ENCODE data around the gene ZSCAN5B.
"Not testable (repeated sequence)": the region's sequence is repeated elsewhere in the genome, so short reads cannot be mapped to it uniquely, and the experiment has no call there.

The ZSCAN5B gene

GRCh38 chr19:56191711-56192110 lies 5.9 kb downstream of the ZSCAN5B start:
- no peak for TF ChIP-seq FOXM1 (IDR thresholded peaks at IDR 0.05; ENCODE audit: borderline replicate concordance)
- no peak for TF ChIP-seq NFRKB (IDR thresholded peaks at IDR 0.05)
- no peak for TF ChIP-seq CTBP1 (IDR thresholded peaks at IDR 0.05; ENCODE audit: borderline replicate concordance)
- TF ChIP-seq HDGF (IDR thresholded peaks at IDR 0.05; ENCODE audit: borderline replicate concordance) = no peak
- no peak for TF ChIP-seq ZNF384 (IDR thresholded peaks at IDR 0.05)
- no peak for TF ChIP-seq TARDBP (IDR thresholded peaks at IDR 0.05)
- no peak for DNase-seq (ENCODE audit: extremely low spot score)
- CTCF ChIA-PET = no interaction called here
- POLR2A ChIA-PET = no interaction called here

GRCh38 chr19:56191115-56191514 lies 6.5 kb downstream of the ZSCAN5B start:
- CTCF ChIA-PET = no interaction called here
- DNase-seq (ENCODE audit: extremely low spot score) = no peak

GRCh38 chr19:56189785-56190184 lies 7.8 kb downstream of the ZSCAN5B start:
- TF ChIP-seq TARDBP (IDR thresholded peaks at IDR 0.05) (no peak), CTBP1 (IDR thresholded peaks at IDR 0.05; ENCODE audit: borderline replicate concordance) (no peak), FOXA1 (IDR thresholded peaks at IDR 0.05) (no peak), ARNT (IDR thresholded peaks at IDR 0.05) (no peak), LEF1 (IDR thresholded peaks at IDR 0.05; ENCODE audit: borderline replicate concordance) (no peak), ELF4 (IDR thresholded peaks at IDR 0.05) (no peak), NFRKB (IDR thresholded peaks at IDR 0.05) (no peak), SUZ12 (IDR thresholded peaks at IDR 0.05) (no peak), FOXK2 (IDR thresholded peaks at IDR 0.05) (no peak), FOXM1 (IDR thresholded peaks at IDR 0.05; ENCODE audit: borderline replicate concordance) (no peak), BHLHE40 (IDR thresholded peaks at IDR 0.05; ENCODE audit: borderline replicate concordance) (no peak), L3MBTL2 (conservative IDR thresholded peaks at IDR 0.05) (no peak), PKNOX1 (IDR thresholded peaks at IDR 0.05) (no peak), SP1 (IDR thresholded peaks at IDR 0.05) (no peak), ZNF384 (IDR thresholded peaks at IDR 0.05) (no peak), HDGF (IDR thresholded peaks at IDR 0.05; ENCODE audit: borderline replicate concordance) (no peak)
- POLR2A ChIA-PET = no interaction called here
- DNase-seq (ENCODE audit: extremely low spot score) = no peak
- CTCF ChIA-PET = no interaction called here

More at GRCh38 chr19:56191115-56191514, 6.5 kb downstream of the ZSCAN5B start:
- TF ChIP-seq NFRKB (IDR thresholded peaks at IDR 0.05) = no peak
- TF ChIP-seq ELF4 (IDR thresholded peaks at IDR 0.05) = no peak
- TF ChIP-seq LEF1 (IDR thresholded peaks at IDR 0.05; ENCODE audit: borderline replicate concordance) = no peak
- TF ChIP-seq ARNT (IDR thresholded peaks at IDR 0.05) = no peak
- TF ChIP-seq FOXM1 (IDR thresholded peaks at IDR 0.05; ENCODE audit: borderline replicate concordance) = no peak
- TF ChIP-seq L3MBTL2 (conservative IDR thresholded peaks at IDR 0.05) = no peak
- TF ChIP-seq HDGF (IDR thresholded peaks at IDR 0.05; ENCODE audit: borderline replicate concordance) = no peak
- TF ChIP-seq CTBP1 (IDR thresholded peaks at IDR 0.05; ENCODE audit: borderline replicate concordance) = no peak
- no peak for TF ChIP-seq PKNOX1 (IDR thresholded peaks at IDR 0.05)
- TF ChIP-seq FOXA1 (IDR thresholded peaks at IDR 0.05) = no peak
- no peak for TF ChIP-seq SP1 (IDR thresholded peaks at IDR 0.05)
- no peak for TF ChIP-seq ZNF384 (IDR thresholded peaks at IDR 0.05)
- TF ChIP-seq BHLHE40 (IDR thresholded peaks at IDR 0.05; ENCODE audit: borderline replicate concordance) = no peak
- no peak for TF ChIP-seq SUZ12 (IDR thresholded peaks at IDR 0.05)
- no peak for TF ChIP-seq TARDBP (IDR thresholded peaks at IDR 0.05)
- no peak for TF ChIP-seq FOXK2 (IDR thresholded peaks at IDR 0.05)
- POLR2A ChIA-PET = no interaction called here

- TF ChIP-seq ARNT (IDR thresholded peaks at IDR 0.05) (no peak), HDGF (IDR thresholded peaks at IDR 0.05; ENCODE audit: borderline replicate concordance) (no peak), TARDBP (IDR thresholded peaks at IDR 0.05) (no peak), FOXK2 (IDR thresholded peaks at IDR 0.05) (no peak), SP1 (IDR thresholded peaks at IDR 0.05) (no peak), BHLHE40 (IDR thresholded peaks at IDR 0.05; ENCODE audit: borderline replicate concordance) (no peak), ZNF384 (IDR thresholded peaks at IDR 0.05) (no peak), CTBP1 (IDR thresholded peaks at IDR 0.05; ENCODE audit: borderline replicate concordance) (no peak), LEF1 (IDR thresholded peaks at IDR 0.05; ENCODE audit: borderline replicate concordance) (no peak)
- ChIA-PET CTCF (interaction anchor here (0.8 kb wide), 1 partner anchor 544 kb away, joined by 3 read pairs; no protein-coding TSS in a partner anchor), POLR2A (no interaction called here)
- no peak for DNase-seq (ENCODE audit: extremely low spot score)
These were observed 19.9 kb downstream of the ZSCAN5B start for GRCh38 chr19:56177564-56178243.

GRCh38 chr19:56176881-56177280 lies 20.7 kb downstream of the ZSCAN5B start:
- ChIA-PET CTCF (interaction anchor here (1.3 kb wide), 1 partner anchor 100 kb away, joined by 5 read pairs; no protein-coding TSS in a partner anchor), POLR2A (no interaction called here)
- TF ChIP-seq SP1 (IDR thresholded peaks at IDR 0.05) = no peak
- no peak for TF ChIP-seq L3MBTL2 (conservative IDR thresholded peaks at IDR 0.05)
- no peak for TF ChIP-seq TARDBP (IDR thresholded peaks at IDR 0.05)
- TF ChIP-seq FOXA1 (IDR thresholded peaks at IDR 0.05) = no peak
- no peak for TF ChIP-seq BHLHE40 (IDR thresholded peaks at IDR 0.05; ENCODE audit: borderline replicate concordance)
- TF ChIP-seq LEF1 (IDR thresholded peaks at IDR 0.05; ENCODE audit: borderline replicate concordance) = no peak
- no peak for TF ChIP-seq CTBP1 (IDR thresholded peaks at IDR 0.05; ENCODE audit: borderline replicate concordance)
- no peak for TF ChIP-seq SUZ12 (IDR thresholded peaks at IDR 0.05)
- TF ChIP-seq ZNF384 (IDR thresholded peaks at IDR 0.05) = no peak
- no peak for TF ChIP-seq PKNOX1 (IDR thresholded peaks at IDR 0.05)
- TF ChIP-seq HDGF (IDR thresholded peaks at IDR 0.05; ENCODE audit: borderline replicate concordance) = no peak
- TF ChIP-seq NFRKB (IDR thresholded peaks at IDR 0.05) = no peak
- TF ChIP-seq FOXK2 (IDR thresholded peaks at IDR 0.05) = no peak
- TF ChIP-seq ARNT (IDR thresholded peaks at IDR 0.05) = no peak
- DNase-seq (ENCODE audit: extremely low spot score) = no peak

- POLR2A ChIA-PET; DNase-seq (ENCODE audit: extremely low spot score): not testable (repeated sequence)
- CTCF ChIA-PET = interaction anchor here (1.3 kb wide), 1 partner anchor 100 kb away, joined by 5 read pairs; no protein-coding TSS in a partner anchor
These were observed 21.3 kb downstream of the ZSCAN5B start for GRCh38 chr19:56176310-56176709.

GRCh38 chr19:56175861-56176307 lies 21.7 kb downstream of the ZSCAN5B start, which contains the start of gene GALP:
Gene GALP (plus strand): TSS chr19:56176008. CDS start chr19:56177109, 1,101 bp downstream.
- POLR2A ChIA-PET; DNase-seq (ENCODE audit: extremely low spot score): not testable (repeated sequence)
- CTCF ChIA-PET = interaction anchor here (1.3 kb wide), 1 partner anchor 99 kb away, joined by 5 read pairs; no protein-coding TSS in a partner anchor
